ENCODE results near the gene C1D. TPM values are rescaled to one million over a fixed set of nuclear protein-coding genes. Genes with fewer than 3 reads are reported as not detected.

C1D gene
- polyA plus RNA-seq, 3 donors, result 14.9 to 58.4 (median 49.7) TPM

- Mint-ChIP-seq H3K27me3 (ENCODE audit: low read depth in 3 of 3) (peaks cover 0 to 1% (median 0%) of the 10 kb centered on the region in 3 donors), H3K9me3 (peaks cover 0 to 2% (median 0%) of the 10 kb centered on the region in 7 donors), H3K36me3 (peaks cover 7 to 13% of the 10 kb centered on the region in 2 donors), H3K4me1 (peaks cover 30% of the 10 kb centered on the region), H3K27ac (no peak overlapping the region), H3K4me3 (no peak overlapping the region)
- peaks cover 0 to 5% of the 10 kb centered on the region in 2 donors for H3K36me3 ChIP-seq (replicated peaks in 1 of 2; ENCODE audit: control insufficient read depth in 1 of 2, insufficient read depth in 2 of 2, low read length in 2 of 2)
- intact Hi-C loops (cut with micrococcal nuclease), result loop anchor here in 1 of 2 donors (5.0 to 10.0 kb wide), 2 partner anchors 97 to 194 kb away; partner anchors contain the start of genes PNO1 and PPP3R1
- H3K9ac ChIP-seq (ENCODE audit: insufficient read depth, low read length, poor library complexity, severe bottlenecking), result no peak overlapping the region
- no peak overlapping the region for H3K27ac ChIP-seq (ENCODE audit: low read depth in 1 of 2, low read length in 2 of 2)
- DNase-seq, result no peak
- no peak for TF ChIP-seq CTCF (IDR thresholded peaks at IDR 0.05)
- no peaks in the 10 kb centered on the region for H3K9me3 ChIP-seq (replicated peaks in 1 of 2; ENCODE audit: control insufficient read depth in 1 of 2, insufficient read depth in 1 of 2, low read length in 2 of 2)
- whole genome bisulfite sequencing (ENCODE audit: insufficient coverage), result no CpG with 5 or more reads among the region's 5 CpGs
- no peak overlapping the region for H2AFZ ChIP-seq (ENCODE audit: insufficient read depth, low read depth, low read length, poor library complexity, severe bottlenecking)
- H3K27me3 ChIP-seq (ENCODE audit: control insufficient read depth in 2 of 2, insufficient read depth in 2 of 2, low read length in 2 of 2), result no peaks in the 10 kb centered on the region
- H4K20me1 ChIP-seq (ENCODE audit: insufficient read depth, low read length), result peaks cover 34% of the 10 kb centered on the region
- H3K4me2 ChIP-seq (replicated peaks; ENCODE audit: extremely low read depth, low read length, poor library complexity, severe bottlenecking), result no peak overlapping the region
- no peak overlapping the region for H3K4me3 ChIP-seq (replicated peaks in 1 of 3; ENCODE audit: low read depth in 2 of 3, low read length in 3 of 3)
- peaks cover 71% of the 10 kb centered on the region for H3K79me2 ChIP-seq (ENCODE audit: insufficient read depth, low read length)
- H3K4me1 ChIP-seq (ENCODE audit: control insufficient read depth in 1 of 2, insufficient read depth in 2 of 2, low read length in 2 of 2), result peaks cover 6 to 33% of the 10 kb centered on the region in 2 donors
Observed at GRCh38 chr2:68060652-68061051, 2.2 kb downstream of the C1D start.

GRCh38 chr2:68059784-68060525 is 2.8 kb downstream of the C1D start:
- Histone ChIP-seq H3K9me3 (replicated peaks in 1 of 2; ENCODE audit: control insufficient read depth in 1 of 2, insufficient read depth in 1 of 2, low read length in 2 of 2) (no peaks in the 10 kb centered on the region), H3K79me2 (ENCODE audit: insufficient read depth, low read length) (peaks cover 78% of the 10 kb centered on the region), H4K20me1 (ENCODE audit: insufficient read depth, low read length) (peaks cover 41% of the 10 kb centered on the region), H2AFZ (ENCODE audit: insufficient read depth, low read depth, low read length, poor library complexity, severe bottlenecking) (no peak overlapping the region), H3K27ac (ENCODE audit: low read depth in 1 of 2, low read length in 2 of 2) (no peak overlapping the region), H3K4me2 (replicated peaks; ENCODE audit: extremely low read depth, low read length, poor library complexity, severe bottlenecking) (no peak overlapping the region), H3K4me3 (replicated peaks in 1 of 3; ENCODE audit: low read depth in 2 of 3, low read length in 3 of 3) (no peak overlapping the region), H3K27me3 (ENCODE audit: control insufficient read depth in 2 of 2, insufficient read depth in 2 of 2, low read length in 2 of 2) (no peaks in the 10 kb centered on the region), H3K4me1 (ENCODE audit: control insufficient read depth in 1 of 2, insufficient read depth in 2 of 2, low read length in 2 of 2) (peaks cover 6 to 33% of the 10 kb centered on the region in 2 donors), H3K9ac (ENCODE audit: insufficient read depth, low read length, poor library complexity, severe bottlenecking) (no peak overlapping the region), H3K36me3 (replicated peaks in 1 of 2; ENCODE audit: control insufficient read depth in 1 of 2, insufficient read depth in 2 of 2, low read length in 2 of 2) (peaks cover 0 to 5% of the 10 kb centered on the region in 2 donors)
- peak overlapping the region in 2 of 7 donors; percentile 6 to 37 for H3K27ac Mint-ChIP-seq
- H3K4me3 Mint-ChIP-seq, result no peak overlapping the region
- peaks cover 0 to 1% (median 0%) of the 10 kb centered on the region in 3 donors for H3K27me3 Mint-ChIP-seq (ENCODE audit: low read depth in 3 of 3)
- H3K9me3 Mint-ChIP-seq, result no peaks in the 10 kb centered on the region
- intact Hi-C loops (cut with micrococcal nuclease), result loop anchor here in 1 of 2 donors (5.0 to 10.0 kb wide), 2 partner anchors 97 to 195 kb away; partner anchors contain the start of genes PNO1 and PPP3R1
- DNase-seq, result no peak
- TF ChIP-seq CTCF (IDR thresholded peaks at IDR 0.05), result no peak
- H3K36me3 Mint-ChIP-seq, result peaks cover 7 to 13% of the 10 kb centered on the region in 2 donors
- H3K4me1 Mint-ChIP-seq, result peaks cover 30% of the 10 kb centered on the region
- WGBS (ENCODE audit: insufficient coverage), result 98% methylated on average over 7 of the region's 12 CpGs

All from CD14-positive monocyte (primary cell).